CD4-positive, alpha-beta T cell treated with Interleukin-1 beta for 1 hour (primary cell): ENCODE data around the gene THAP2.
"Not testable (repeated sequence)": the region's sequence is repeated elsewhere in the genome, so short reads cannot be mapped to it uniquely, and the experiment has no call there.

ENCODE experiments used
- DNase-seq, 2 donors: peaks; one replicate each; pipeline ENCODE4 v3.0.0-alpha.2; 2020 to 2022

The THAP2 gene

GRCh38 chr12:71662849-71663560, 1.1 kb upstream of the THAP2 start:
- DNase-seq, result peak; percentile 72 to 83

GRCh38 chr12:71664411-71665089, 449 bp downstream of the THAP2 start:
- no peak for DNase-seq

- no peak for DNase-seq
These were observed 976 bp downstream of the THAP2 start for GRCh38 chr12:71665090-71665463.

GRCh38 chr12:71666259-71666658, 2.2 kb downstream of the THAP2 start:
- no peak for DNase-seq

- no peak for DNase-seq
These were observed 7.2 kb downstream of the THAP2 start for GRCh38 chr12:71671311-71671710.

GRCh38 chr12:71671816-71672215, 7.7 kb downstream of the THAP2 start:
- no peak for DNase-seq

- DNase-seq, result no peak
These were observed 18.4 kb downstream of the THAP2 start for GRCh38 chr12:71682466-71682865.

- DNase-seq, result no peak
These were observed 19.5 kb downstream of the THAP2 start for GRCh38 chr12:71683633-71684032.

GRCh38 chr12:71684081-71684480, 20.0 kb downstream of the THAP2 start:
- DNase-seq, result peak in 1 of 2 donors; percentile 53

GRCh38 chr12:71685312-71685906, 21.3 kb downstream of the THAP2 start:
- no peak for DNase-seq

GRCh38 chr12:71685914-71686657, 22.0 kb downstream of the THAP2 start, which contains the start of gene TMEM19:
TSS of gene TMEM19 (plus strand) at chr12:71686082. CDS start at chr12:71686681, 599 bp downstream.
- peak; percentile 81 to 85 for DNase-seq

GRCh38 chr12:71686658-71687025, 22.5 kb downstream of the THAP2 start:
- DNase-seq, result no peak

GRCh38 chr12:71687172-71687571, 23.1 kb downstream of the THAP2 start:
- DNase-seq, result not testable (repeated sequence)

- no peak for DNase-seq
These were observed 25.0 kb downstream of the THAP2 start for GRCh38 chr12:71688961-71689570.

GRCh38 chr12:71691504-71692129, 27.5 kb downstream of the THAP2 start:
- no peak for DNase-seq

GRCh38 chr12:71693126-71693525, 29.0 kb downstream of the THAP2 start:
- no peak for DNase-seq

- not testable (repeated sequence) for DNase-seq
These were observed 29.6 kb downstream of the THAP2 start for GRCh38 chr12:71693651-71694050.

- no peak for DNase-seq
These were observed 30.2 kb downstream of the THAP2 start for GRCh38 chr12:71694099-71694820.

GRCh38 chr12:71695782-71696181, 31.7 kb downstream of the THAP2 start:
- no peak for DNase-seq

- DNase-seq, result not testable (repeated sequence)
These were observed 38.1 kb downstream of the THAP2 start for GRCh38 chr12:71702181-71702580.

GRCh38 chr12:71702590-71702989, 38.5 kb downstream of the THAP2 start:
- DNase-seq, result no peak

GRCh38 chr12:71703206-71703605, 39.1 kb downstream of the THAP2 start:
- no peak for DNase-seq
